Central memory CD4-positive, alpha-beta T cell (primary cell): Measurements from ENCODE around the gene HS6ST3.
"Not testable (repeated sequence)": the region's sequence is repeated elsewhere in the genome, so short reads cannot be mapped to it uniquely, and the experiment has no call there.

Experiments used
- DNase-seq: peaks from one replicate; pipeline ENCODE4 v3.0.0; 2022

HS6ST3 gene

GRCh38 chr13:96093296-96094006 lies 3.5 kb downstream of the HS6ST3 start:
- no peak for DNase-seq

- no peak for DNase-seq
Measured at GRCh38 chr13:96100457-96101220, 10.7 kb downstream of the HS6ST3 start.

GRCh38 chr13:96104516-96104915 lies 14.6 kb downstream of the HS6ST3 start:
- no peak for DNase-seq

GRCh38 chr13:96108072-96108471 lies 18.2 kb downstream of the HS6ST3 start:
- DNase-seq = not testable (repeated sequence)

- DNase-seq = no peak
Measured at GRCh38 chr13:96109125-96109524, 19.2 kb downstream of the HS6ST3 start.

GRCh38 chr13:96112936-96113335 lies 23.0 kb downstream of the HS6ST3 start:
- no peak for DNase-seq

- DNase-seq = not testable (repeated sequence)
Measured at GRCh38 chr13:96115368-96115767, 25.5 kb downstream of the HS6ST3 start.

GRCh38 chr13:96119921-96120320 lies 30.0 kb downstream of the HS6ST3 start:
- DNase-seq = no peak

- DNase-seq = no peak
Measured at GRCh38 chr13:96130818-96131340, 41.0 kb downstream of the HS6ST3 start.

GRCh38 chr13:96141032-96141431 lies 51.1 kb downstream of the HS6ST3 start:
- DNase-seq = no peak

- DNase-seq = no peak
Measured at GRCh38 chr13:96159725-96160124, 69.8 kb downstream of the HS6ST3 start.

- DNase-seq = no peak
Measured at GRCh38 chr13:96161141-96161540, 71.2 kb downstream of the HS6ST3 start.

- no peak for DNase-seq
Measured at GRCh38 chr13:96165840-96166239, 75.9 kb downstream of the HS6ST3 start.

GRCh38 chr13:96172066-96172465 lies 82.2 kb downstream of the HS6ST3 start:
- no peak for DNase-seq

- no peak for DNase-seq
Measured at GRCh38 chr13:96178759-96179158, 88.9 kb downstream of the HS6ST3 start.

GRCh38 chr13:96179309-96179708 lies 89.4 kb downstream of the HS6ST3 start:
- DNase-seq = no peak

- no peak for DNase-seq
Measured at GRCh38 chr13:96181911-96182310, 92.0 kb downstream of the HS6ST3 start.

GRCh38 chr13:96185818-96186217 lies 95.9 kb downstream of the HS6ST3 start:
- no peak for DNase-seq

- DNase-seq = no peak
Measured at GRCh38 chr13:96191367-96191766, 101.5 kb downstream of the HS6ST3 start.

GRCh38 chr13:96193728-96194310 lies 103.9 kb downstream of the HS6ST3 start:
- DNase-seq = no peak

GRCh38 chr13:96198038-96198437 lies 108.1 kb downstream of the HS6ST3 start:
- DNase-seq = no peak

GRCh38 chr13:96199315-96199714 lies 109.4 kb downstream of the HS6ST3 start:
- DNase-seq = no peak

GRCh38 chr13:96200810-96201209 lies 110.9 kb downstream of the HS6ST3 start:
- no peak for DNase-seq

- DNase-seq = no peak
Measured at GRCh38 chr13:96202315-96202714, 112.4 kb downstream of the HS6ST3 start.
